NB4 (cell line): ENCODE measurements around the gene SESN2.

Source experiments
- DNase-seq: peaks from one replicate; pipeline ENCODE4 v3.0.0; 2010; ENCODE audit warnings: low read depth
- H3K4me3 ChIP-seq: one replicate; pipeline ENCODE4 v1.5.1; 2011; ENCODE audit warnings: mild to moderate bottlenecking, low read depth, low read length, moderate library complexity
- MYC ChIP-seq: IDR thresholded peaks from 2 replicates; pipeline ENCODE4 v1.6.1; 2011; ENCODE audit warnings: low read depth, low read length
- POLR2A ChIP-seq: IDR thresholded peaks from 2 replicates; pipeline ENCODE4 v1.6.1; 2011; ENCODE audit warnings: mild to moderate bottlenecking; ENCODE audit not compliant: insufficient read length; ENCODE audit errors: extremely low read depth
- TF ChIP-seq, protein P1 (sequence below): IDR thresholded peaks from one replicate; pipeline ENCODE4 v1.5.1; 2012; ENCODE audit warnings: low read depth, low read length
- TF ChIP-seq, protein P2 (sequence below): IDR thresholded peaks from 2 replicates; pipeline ENCODE4 v1.6.1; 2011; ENCODE audit warnings: low read depth, low read length

Gene SESN2

DNA sequence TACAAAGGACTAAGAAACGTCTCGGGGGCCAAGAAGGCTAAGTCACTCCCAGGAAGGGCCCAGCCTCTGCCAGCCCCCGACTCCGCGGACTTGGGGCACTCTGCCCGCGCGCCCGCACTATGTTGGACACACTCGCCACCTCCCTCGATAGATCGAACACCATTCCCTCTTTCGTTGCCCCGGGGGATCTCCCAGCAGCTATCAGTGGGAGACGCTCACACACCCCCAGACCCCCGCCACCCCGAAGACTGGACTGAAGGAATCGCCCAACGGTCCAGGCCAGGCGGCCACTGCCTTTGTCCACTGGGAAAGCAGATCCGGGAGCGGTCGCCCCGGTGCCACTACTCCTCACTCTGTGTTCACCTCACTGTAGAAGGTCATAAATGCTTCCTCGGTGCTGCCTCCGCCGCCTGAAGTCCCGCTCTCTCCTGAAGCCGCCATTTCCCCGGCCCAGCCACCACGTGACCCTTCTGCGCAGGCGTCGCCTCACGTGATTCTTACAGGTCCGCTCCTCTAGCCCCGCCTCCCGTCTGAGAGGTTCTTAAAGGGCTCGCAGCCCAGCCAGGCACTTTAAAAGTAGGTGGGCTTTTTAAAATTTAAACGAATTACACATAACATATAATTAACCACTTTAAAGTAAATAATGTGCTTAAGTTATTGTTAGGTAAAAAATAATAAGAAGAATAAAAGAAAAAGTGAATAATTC lies 26.6 kb upstream of the SESN2 start, which contains the start of gene DNAJC8:
Gene DNAJC8, minus strand, starts transcription at position 472 of the 706 bp plus-strand sequence. Its CDS starts 31 bp downstream, at position 441.
- peak; percentile 94 for DNase-seq
- H3K4me3 ChIP-seq: peak within 1 kb of the TSS; percentile 100
- TF ChIP-seq, protein P1, sequence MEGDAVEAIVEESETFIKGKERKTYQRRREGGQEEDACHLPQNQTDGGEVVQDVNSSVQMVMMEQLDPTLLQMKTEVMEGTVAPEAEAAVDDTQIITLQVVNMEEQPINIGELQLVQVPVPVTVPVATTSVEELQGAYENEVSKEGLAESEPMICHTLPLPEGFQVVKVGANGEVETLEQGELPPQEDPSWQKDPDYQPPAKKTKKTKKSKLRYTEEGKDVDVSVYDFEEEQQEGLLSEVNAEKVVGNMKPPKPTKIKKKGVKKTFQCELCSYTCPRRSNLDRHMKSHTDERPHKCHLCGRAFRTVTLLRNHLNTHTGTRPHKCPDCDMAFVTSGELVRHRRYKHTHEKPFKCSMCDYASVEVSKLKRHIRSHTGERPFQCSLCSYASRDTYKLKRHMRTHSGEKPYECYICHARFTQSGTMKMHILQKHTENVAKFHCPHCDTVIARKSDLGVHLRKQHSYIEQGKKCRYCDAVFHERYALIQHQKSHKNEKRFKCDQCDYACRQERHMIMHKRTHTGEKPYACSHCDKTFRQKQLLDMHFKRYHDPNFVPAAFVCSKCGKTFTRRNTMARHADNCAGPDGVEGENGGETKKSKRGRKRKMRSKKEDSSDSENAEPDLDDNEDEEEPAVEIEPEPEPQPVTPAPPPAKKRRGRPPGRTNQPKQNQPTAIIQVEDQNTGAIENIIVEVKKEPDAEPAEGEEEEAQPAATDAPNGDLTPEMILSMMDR: no peak
- TF ChIP-seq POLR2A: peak; percentile 70
- TF ChIP-seq, protein P2, sequence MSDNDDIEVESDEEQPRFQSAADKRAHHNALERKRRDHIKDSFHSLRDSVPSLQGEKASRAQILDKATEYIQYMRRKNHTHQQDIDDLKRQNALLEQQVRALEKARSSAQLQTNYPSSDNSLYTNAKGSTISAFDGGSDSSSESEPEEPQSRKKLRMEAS: peak; percentile 99
- TF ChIP-seq MYC: no peak

- peak overlapping the region; percentile 100 for H3K4me3 ChIP-seq
- TF ChIP-seq, protein P2: no peak
- TF ChIP-seq MYC: no peak
- TF ChIP-seq POLR2A: no peak
- TF ChIP-seq, protein P1: no peak
- no peak for DNase-seq
These were observed 26.1 kb upstream of the SESN2 start for GRCh38 chr1:28233264-28233606.

DNA sequence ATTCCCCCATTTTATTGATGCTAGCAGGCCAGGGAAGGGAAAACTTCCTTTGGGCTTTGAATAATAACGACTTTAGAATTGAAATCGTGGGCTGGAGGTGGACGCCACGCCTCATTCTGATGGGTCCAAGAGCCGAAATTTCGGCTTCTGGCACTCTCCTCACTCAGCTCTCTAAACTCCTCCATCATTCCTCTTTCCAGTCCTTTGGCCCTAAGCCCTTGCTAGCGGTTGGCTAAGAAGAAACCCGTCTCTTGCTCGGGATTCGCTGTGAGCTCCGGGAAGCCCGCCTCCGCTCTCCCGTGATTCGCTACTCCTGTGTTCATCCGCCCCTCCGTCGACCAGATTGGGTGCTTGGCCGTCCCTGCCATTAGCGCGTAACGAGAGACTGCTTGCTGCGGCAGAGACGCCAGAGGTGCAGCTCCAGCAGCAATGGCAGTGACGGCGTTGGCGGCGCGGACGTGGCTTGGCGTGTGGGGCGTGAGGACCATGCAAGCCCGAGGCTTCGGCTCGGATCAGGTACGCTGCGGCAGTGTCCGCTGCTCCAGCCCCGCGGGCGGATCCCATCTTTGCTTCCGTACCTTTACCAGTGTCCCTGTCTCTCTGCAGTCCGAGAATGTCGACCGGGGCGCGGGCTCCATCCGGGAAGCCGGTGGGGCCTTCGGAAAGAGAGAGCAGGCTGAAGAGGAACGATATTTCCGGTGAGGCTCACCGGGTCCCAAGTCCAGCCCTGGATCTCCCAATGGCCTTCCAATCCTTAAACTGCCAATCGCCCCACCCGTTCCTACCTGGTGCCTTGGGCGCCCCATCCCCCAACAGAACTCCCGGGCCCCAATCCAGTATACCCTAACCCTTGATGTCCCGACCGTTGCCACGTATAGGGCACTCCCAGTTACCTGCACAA lies 23.3 kb upstream of the SESN2 start, which contains the start of gene ATP5IF1:
Gene ATP5IF1, plus strand, starts transcription at position 370 of the 901 bp plus-strand sequence. Its CDS starts 60 bp downstream, at position 430.
- peak within 1 kb of the TSS; percentile 89 for H3K4me3 ChIP-seq
- TF ChIP-seq, protein P1: no peak
- TF ChIP-seq MYC (no peak), POLR2A (peak; percentile 94)
- TF ChIP-seq, protein P2: no peak

DNA sequence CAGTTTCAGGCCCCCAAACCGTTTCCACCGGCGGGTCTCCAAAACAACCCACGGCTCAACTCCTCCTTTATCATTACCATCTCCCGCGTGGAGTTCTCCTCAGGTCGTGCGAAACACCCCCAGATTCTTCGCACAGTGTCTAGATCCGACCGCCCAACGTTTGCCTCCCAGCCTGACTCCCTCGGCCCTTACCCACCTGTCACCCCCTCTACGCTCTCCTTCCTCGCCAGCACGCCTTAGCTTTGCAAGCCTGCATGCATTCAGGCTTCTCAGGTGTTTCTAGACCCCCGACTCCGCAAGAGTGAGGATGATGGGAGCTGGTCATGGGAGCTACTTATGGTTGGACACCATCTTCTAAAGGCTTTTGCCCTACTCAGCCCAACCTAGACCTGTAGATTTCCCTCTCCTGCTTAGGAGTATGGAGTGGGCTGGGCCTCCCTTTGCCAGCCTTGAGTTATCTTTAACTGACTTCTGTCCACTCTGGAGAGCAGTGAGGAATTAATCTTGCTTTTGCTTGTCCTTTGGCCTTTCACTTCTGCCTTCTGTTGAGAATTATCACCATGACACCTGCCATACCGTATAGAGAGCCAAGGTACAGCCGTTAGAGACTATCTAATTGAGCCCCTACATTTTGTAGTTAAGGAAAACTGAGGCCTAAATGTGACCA lies 22.5 kb upstream of the SESN2 start:
- no peak for DNase-seq
- TF ChIP-seq MYC: no peak
- TF ChIP-seq POLR2A: no peak
- TF ChIP-seq, protein P2: no peak
- TF ChIP-seq, protein P1: no peak
- H3K4me3 ChIP-seq: peak overlapping the region; percentile 89

More for the DNA sequence above, 23.3 kb upstream of the SESN2 start, which contains the start of gene ATP5IF1:
- peak; percentile 98 for DNase-seq

- no peak overlapping the region for H3K4me3 ChIP-seq
- TF ChIP-seq, protein P2: no peak
- no peak for TF ChIP-seq MYC
- TF ChIP-seq POLR2A: no peak
- TF ChIP-seq, protein P1: no peak
- DNase-seq: no peak
These were observed 20.3 kb upstream of the SESN2 start for GRCh38 chr1:28239004-28239403.
